Peyer's patch (tissue), 4 donors: ENCODE results near the gene RAMP3. TPM values are rescaled to one million over a fixed set of nuclear protein-coding genes. Genes with fewer than 3 reads are reported as not detected.
"Not testable (repeated sequence)": the region's sequence is repeated elsewhere in the genome, so short reads cannot be mapped to it uniquely, and the experiment has no call there.

Source experiments
- DNase-seq, 3 donors: peaks; one replicate each; pipeline ENCODE4 v3.0.0-alpha.2; 2017 to 2019
- H3K27ac ChIP-seq, 4 donors: fragments of 200-600 bp; sonication (generic); one replicate each; pipeline ENCODE4 v1.5.1; 2016 to 2019
- H3K27me3 ChIP-seq, 2 donors: fragments of 200-600 bp; sonication (generic); one replicate each; pipeline ENCODE4 v1.5.1; 2019
- H3K36me3 ChIP-seq, 3 donors: fragments of 200-600 bp; sonication (generic); one replicate each; pipeline ENCODE4 v1.5.1; 2016 to 2019
- H3K4me1 ChIP-seq, 4 donors: fragments of 200-600 bp; sonication (generic); one replicate each; pipeline ENCODE4 v1.5.1; 2016 to 2019
- H3K4me3 ChIP-seq, 4 donors: fragments of 200-600 bp; sonication (generic); 1 replicate in 3 of 4; 2 replicates in 1 of 4; pipeline ENCODE4 v1.5.1; 2016 to 2019; ENCODE audit warnings: mild to moderate bottlenecking in 1 of 4
- H3K9me3 ChIP-seq, 4 donors: fragments of 200-600 bp; sonication (generic); one replicate each; pipeline ENCODE4 v1.5.1; 2016 to 2019; ENCODE audit warnings: mild to moderate bottlenecking in 1 of 4
- POLR2A ChIP-seq, 2 donors: fragments of 450-650 bp; IDR thresholded peaks; one replicate each; pipeline ENCODE4 v1.5.1; 2017; ENCODE audit warnings: antibody characterized with exemption in 2 of 2, mild to moderate bottlenecking in 2 of 2, moderate library complexity in 2 of 2
- total RNA-seq, 4 donors: library from RNA; depleted of rRNA; stranded (reverse); fragments of >200 nt; gene quantifications; one replicate each; pipeline ENCODE4 v1.1.0, GENCODE V29; 2016
- TF ChIP-seq, protein P1 (sequence below), 6 experiments: fragments of 450-650 bp in 4 of 6; fragments of 200-600 bp in 2 of 6; sonication (generic) in 1 of 6; IDR thresholded peaks; one replicate each; pipeline ENCODE4 v1.5.1; 2017 to 2019; ENCODE audit warnings: antibody characterized with exemption in 6 of 6, mild to moderate bottlenecking in 3 of 6, moderate library complexity in 1 of 6

RAMP3 gene
- total RNA-seq, 4 donors from 2014 or later: 8.6 to 89.1 (median 20.1) TPM

GRCh38 chr7:45203459-45203858, 45.9 kb downstream of the RAMP3 start:
- Histone ChIP-seq H3K4me3 (no peak overlapping the region), H3K4me1 (no peaks in the 10 kb centered on the region), H3K27ac (peak overlapping the region in 2 of 4 donors; percentile 31 to 54), H3K9me3 (no peaks in the 10 kb centered on the region), H3K27me3 (no peaks in the 10 kb centered on the region), H3K36me3 (no peaks in the 10 kb centered on the region)
- DNase-seq: peak in 1 of 3 donors; percentile 40
- TF ChIP-seq, protein P1, sequence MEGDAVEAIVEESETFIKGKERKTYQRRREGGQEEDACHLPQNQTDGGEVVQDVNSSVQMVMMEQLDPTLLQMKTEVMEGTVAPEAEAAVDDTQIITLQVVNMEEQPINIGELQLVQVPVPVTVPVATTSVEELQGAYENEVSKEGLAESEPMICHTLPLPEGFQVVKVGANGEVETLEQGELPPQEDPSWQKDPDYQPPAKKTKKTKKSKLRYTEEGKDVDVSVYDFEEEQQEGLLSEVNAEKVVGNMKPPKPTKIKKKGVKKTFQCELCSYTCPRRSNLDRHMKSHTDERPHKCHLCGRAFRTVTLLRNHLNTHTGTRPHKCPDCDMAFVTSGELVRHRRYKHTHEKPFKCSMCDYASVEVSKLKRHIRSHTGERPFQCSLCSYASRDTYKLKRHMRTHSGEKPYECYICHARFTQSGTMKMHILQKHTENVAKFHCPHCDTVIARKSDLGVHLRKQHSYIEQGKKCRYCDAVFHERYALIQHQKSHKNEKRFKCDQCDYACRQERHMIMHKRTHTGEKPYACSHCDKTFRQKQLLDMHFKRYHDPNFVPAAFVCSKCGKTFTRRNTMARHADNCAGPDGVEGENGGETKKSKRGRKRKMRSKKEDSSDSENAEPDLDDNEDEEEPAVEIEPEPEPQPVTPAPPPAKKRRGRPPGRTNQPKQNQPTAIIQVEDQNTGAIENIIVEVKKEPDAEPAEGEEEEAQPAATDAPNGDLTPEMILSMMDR (IDR thresholded peaks at IDR 0.05): no peak
- no peak for TF ChIP-seq POLR2A (IDR thresholded peaks at IDR 0.05)

DNA sequence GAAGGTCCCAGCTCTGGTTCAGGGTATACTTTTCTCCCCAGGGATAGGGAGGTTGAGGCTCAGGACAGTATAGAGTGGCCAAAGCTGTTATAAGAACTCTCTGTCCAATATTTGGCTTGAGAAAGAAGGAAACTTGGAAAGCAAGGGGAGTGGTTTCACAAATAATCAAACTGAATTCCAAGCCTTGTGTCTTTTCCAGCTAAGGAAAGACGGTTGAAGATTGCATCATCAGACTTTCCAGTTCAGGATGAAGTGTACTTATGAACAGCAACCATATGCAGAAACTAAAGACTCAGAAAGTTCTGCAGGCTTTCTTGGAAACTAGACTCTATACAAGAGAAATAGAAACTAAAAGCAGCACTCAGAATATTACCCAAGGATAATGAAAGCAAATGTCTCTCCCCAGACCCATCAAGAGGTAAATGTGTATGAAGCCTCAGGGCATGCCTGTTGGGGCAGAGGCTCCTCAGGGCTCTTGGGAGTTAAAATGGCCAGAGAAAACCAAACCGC, 46.4 kb downstream of the RAMP3 start:
- H3K27ac ChIP-seq: peak overlapping the region in 2 of 4 donors; percentile 31 to 54
- no peaks in the 10 kb centered on the region for H3K4me1 ChIP-seq
- TF ChIP-seq, protein P1 (IDR thresholded peaks at IDR 0.05): no peak
- no peak for TF ChIP-seq POLR2A (IDR thresholded peaks at IDR 0.05)
- DNase-seq: no peak
- no peaks in the 10 kb centered on the region for H3K27me3 ChIP-seq
- H3K9me3 ChIP-seq: no peaks in the 10 kb centered on the region
- peak overlapping the region in 1 of 4 donors; percentile 18 for H3K4me3 ChIP-seq
- no peaks in the 10 kb centered on the region for H3K36me3 ChIP-seq

GRCh38 chr7:45206266-45206665, 48.7 kb downstream of the RAMP3 start:
- H3K4me1 ChIP-seq, H3K9me3 ChIP-seq, H3K27me3 ChIP-seq, H3K27ac ChIP-seq, DNase-seq, H3K4me3 ChIP-seq, H3K36me3 ChIP-seq: not testable (repeated sequence)

- not testable (repeated sequence) for H3K27ac ChIP-seq, H3K36me3 ChIP-seq, H3K27me3 ChIP-seq, H3K4me1 ChIP-seq, H3K4me3 ChIP-seq, DNase-seq, H3K9me3 ChIP-seq
Measured at GRCh38 chr7:45209909-45210308, 52.3 kb downstream of the RAMP3 start.

DNA sequence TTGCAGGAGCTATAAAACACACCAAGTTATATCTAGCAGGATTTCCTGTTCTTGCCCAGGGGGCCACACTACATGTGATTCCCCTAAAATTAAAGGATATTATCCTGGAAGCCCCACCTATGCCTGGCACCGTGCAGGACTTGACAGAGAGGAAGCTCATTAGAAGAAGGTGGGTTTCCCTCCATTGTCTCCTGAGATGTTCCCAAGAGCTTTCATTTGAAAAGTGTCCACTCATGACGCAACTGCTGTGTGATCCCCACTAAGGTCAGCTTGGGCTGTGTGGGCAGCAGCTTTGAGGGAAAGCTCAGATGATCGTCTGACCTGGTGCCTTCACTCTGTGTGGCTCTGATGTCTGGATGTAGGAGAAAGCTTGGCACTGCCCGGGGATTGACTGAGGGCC, 53.5 kb downstream of the RAMP3 start:
- Histone ChIP-seq H3K4me3 (no peak overlapping the region), H3K9me3 (no peaks in the 10 kb centered on the region), H3K27ac (peak overlapping the region in 1 of 4 donors; percentile 4), H3K4me1 (no peaks in the 10 kb centered on the region), H3K27me3 (no peaks in the 10 kb centered on the region), H3K36me3 (no peaks in the 10 kb centered on the region)
- TF ChIP-seq, protein P1 (IDR thresholded peaks at IDR 0.05): no peak
- TF ChIP-seq POLR2A (IDR thresholded peaks at IDR 0.05): no peak
- no peak for DNase-seq

DNA sequence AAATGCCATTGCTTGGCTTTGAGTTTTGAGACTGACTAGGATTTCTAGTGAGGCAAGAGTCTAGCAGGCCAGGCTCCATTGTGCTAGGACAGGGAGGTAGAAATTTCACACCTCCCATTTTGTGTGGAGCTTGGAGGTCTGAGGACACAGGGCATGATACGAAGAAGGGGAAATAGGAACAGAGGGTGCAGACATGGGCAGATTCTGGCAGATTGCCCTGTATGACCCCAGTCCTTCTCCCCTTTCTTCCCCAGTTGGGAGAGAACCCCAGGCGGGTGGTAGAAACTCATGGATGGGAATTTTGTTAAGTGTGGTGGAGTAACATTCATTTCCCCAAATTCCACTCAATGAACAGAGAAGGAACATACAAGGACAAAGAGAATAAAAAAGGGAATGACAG, 54.4 kb downstream of the RAMP3 start:
- Histone ChIP-seq H3K27ac (no peak overlapping the region), H3K4me3 (no peak overlapping the region), H3K9me3 (no peaks in the 10 kb centered on the region), H3K36me3 (no peaks in the 10 kb centered on the region), H3K27me3 (no peaks in the 10 kb centered on the region), H3K4me1 (no peaks in the 10 kb centered on the region)
- TF ChIP-seq POLR2A (IDR thresholded peaks at IDR 0.05): no peak
- TF ChIP-seq, protein P1 (IDR thresholded peaks at IDR 0.05): no peak
- no peak for DNase-seq

GRCh38 chr7:45212606-45213005, 55.0 kb downstream of the RAMP3 start:
- no peak for DNase-seq
- TF ChIP-seq, protein P1 (IDR thresholded peaks at IDR 0.05): no peak
- TF ChIP-seq POLR2A (IDR thresholded peaks at IDR 0.05): no peak
- no peaks in the 10 kb centered on the region for H3K27me3 ChIP-seq
- H3K4me1 ChIP-seq: no peaks in the 10 kb centered on the region
- H3K4me3 ChIP-seq: no peak overlapping the region
- H3K9me3 ChIP-seq: no peaks in the 10 kb centered on the region
- no peaks in the 10 kb centered on the region for H3K36me3 ChIP-seq
- H3K27ac ChIP-seq: no peak overlapping the region
